ENCODE data around the gene PHF23.

The PHF23 gene

GRCh38 chr17:7195971-7196370, 43.3 kb downstream of the PHF23 start:
- DNase-seq (no peak), ATAC-seq (ENCODE audit: insufficient read depth, low read depth) (no peak)
- Histone ChIP-seq H3K9me3 (ENCODE audit: insufficient read depth, low read length, severe bottlenecking) (no peaks in the 10 kb centered on the region), H4K20me1 (ENCODE audit: insufficient read depth, low read length) (0 out of 2 replicates have a peak, but pooled peaks cover 3% of the 10 kb centered on the region), H3K4me3 (ENCODE audit: low read depth in 1 of 2, low read length in 2 of 2) (no peak overlapping the region), H3K27ac (ENCODE audit: low read length) (no peak overlapping the region), H3K9ac (ENCODE audit: low read depth, low read length) (no peak overlapping the region), H2AFZ (ENCODE audit: low read depth, low read length) (no peak overlapping the region), H3K36me3 (ENCODE audit: insufficient read depth, low read length) (peaks cover 22% of the 10 kb centered on the region), H3K27me3 (ENCODE audit: insufficient read depth, low read length, poor library complexity) (no peaks in the 10 kb centered on the region), H3K4me2 (ENCODE audit: insufficient read depth, low read length) (no peak overlapping the region), H3K4me1 (ENCODE audit: insufficient read depth, low read length) (no peaks in the 10 kb centered on the region), H3K79me2 (ENCODE audit: insufficient read depth, low read length) (no peaks in the 10 kb centered on the region)
- TF ChIP-seq, protein P1, sequence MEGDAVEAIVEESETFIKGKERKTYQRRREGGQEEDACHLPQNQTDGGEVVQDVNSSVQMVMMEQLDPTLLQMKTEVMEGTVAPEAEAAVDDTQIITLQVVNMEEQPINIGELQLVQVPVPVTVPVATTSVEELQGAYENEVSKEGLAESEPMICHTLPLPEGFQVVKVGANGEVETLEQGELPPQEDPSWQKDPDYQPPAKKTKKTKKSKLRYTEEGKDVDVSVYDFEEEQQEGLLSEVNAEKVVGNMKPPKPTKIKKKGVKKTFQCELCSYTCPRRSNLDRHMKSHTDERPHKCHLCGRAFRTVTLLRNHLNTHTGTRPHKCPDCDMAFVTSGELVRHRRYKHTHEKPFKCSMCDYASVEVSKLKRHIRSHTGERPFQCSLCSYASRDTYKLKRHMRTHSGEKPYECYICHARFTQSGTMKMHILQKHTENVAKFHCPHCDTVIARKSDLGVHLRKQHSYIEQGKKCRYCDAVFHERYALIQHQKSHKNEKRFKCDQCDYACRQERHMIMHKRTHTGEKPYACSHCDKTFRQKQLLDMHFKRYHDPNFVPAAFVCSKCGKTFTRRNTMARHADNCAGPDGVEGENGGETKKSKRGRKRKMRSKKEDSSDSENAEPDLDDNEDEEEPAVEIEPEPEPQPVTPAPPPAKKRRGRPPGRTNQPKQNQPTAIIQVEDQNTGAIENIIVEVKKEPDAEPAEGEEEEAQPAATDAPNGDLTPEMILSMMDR (IDR thresholded peaks at IDR 0.05; ENCODE audit: borderline replicate concordance, extremely low read depth, low read length, poor library complexity, severe bottlenecking): no peak
- no peak for TF ChIP-seq EZH2 (IDR thresholded peaks at IDR 0.05; ENCODE audit: borderline replicate concordance, low read depth, low read length, severe bottlenecking)

- Histone ChIP-seq H3K4me3 (ENCODE audit: low read depth in 1 of 2, low read length in 2 of 2) (no peak overlapping the region), H2AFZ (ENCODE audit: low read depth, low read length) (no peak overlapping the region), H3K9ac (ENCODE audit: low read depth, low read length) (no peak overlapping the region), H3K79me2 (ENCODE audit: insufficient read depth, low read length) (no peaks in the 10 kb centered on the region), H3K9me3 (ENCODE audit: insufficient read depth, low read length, severe bottlenecking) (no peaks in the 10 kb centered on the region), H3K4me2 (ENCODE audit: insufficient read depth, low read length) (no peak overlapping the region), H3K27ac (ENCODE audit: low read length) (no peak overlapping the region), H3K27me3 (ENCODE audit: insufficient read depth, low read length, poor library complexity) (no peaks in the 10 kb centered on the region), H4K20me1 (ENCODE audit: insufficient read depth, low read length) (0 out of 2 replicates have a peak, but pooled peaks cover 3% of the 10 kb centered on the region), H3K36me3 (ENCODE audit: insufficient read depth, low read length) (peaks cover 19% of the 10 kb centered on the region), H3K4me1 (ENCODE audit: insufficient read depth, low read length) (no peaks in the 10 kb centered on the region)
- ATAC-seq (ENCODE audit: insufficient read depth, low read depth) (no peak), DNase-seq (no peak)
- no peak for TF ChIP-seq EZH2 (IDR thresholded peaks at IDR 0.05; ENCODE audit: borderline replicate concordance, low read depth, low read length, severe bottlenecking)
Measured at GRCh38 chr17:7192271-7192937, 46.9 kb downstream of the PHF23 start.

GRCh38 chr17:7191571-7192270, 47.5 kb downstream of the PHF23 start:
- Histone ChIP-seq H3K9me3 (ENCODE audit: insufficient read depth, low read length, severe bottlenecking) (no peaks in the 10 kb centered on the region), H3K9ac (ENCODE audit: low read depth, low read length) (no peak overlapping the region), H3K4me3 (ENCODE audit: low read depth in 1 of 2, low read length in 2 of 2) (no peak overlapping the region), H3K4me2 (ENCODE audit: insufficient read depth, low read length) (no peak overlapping the region), H3K36me3 (ENCODE audit: insufficient read depth, low read length) (peaks cover 16% of the 10 kb centered on the region), H4K20me1 (ENCODE audit: insufficient read depth, low read length) (0 out of 2 replicates have a peak, but pooled peaks cover 3% of the 10 kb centered on the region), H3K79me2 (ENCODE audit: insufficient read depth, low read length) (no peaks in the 10 kb centered on the region), H3K4me1 (ENCODE audit: insufficient read depth, low read length) (no peaks in the 10 kb centered on the region), H3K27me3 (ENCODE audit: insufficient read depth, low read length, poor library complexity) (no peaks in the 10 kb centered on the region), H2AFZ (ENCODE audit: low read depth, low read length) (no peak overlapping the region), H3K27ac (ENCODE audit: low read length) (no peak overlapping the region)
- no peak for TF ChIP-seq EZH2 (IDR thresholded peaks at IDR 0.05; ENCODE audit: borderline replicate concordance, low read depth, low read length, severe bottlenecking)
- TF ChIP-seq, protein P1 (IDR thresholded peaks at IDR 0.05; ENCODE audit: borderline replicate concordance, extremely low read depth, low read length, poor library complexity, severe bottlenecking): no peak
- DNase-seq (peak; percentile 66), ATAC-seq (ENCODE audit: insufficient read depth, low read depth) (peak; percentile 87)

DNA sequence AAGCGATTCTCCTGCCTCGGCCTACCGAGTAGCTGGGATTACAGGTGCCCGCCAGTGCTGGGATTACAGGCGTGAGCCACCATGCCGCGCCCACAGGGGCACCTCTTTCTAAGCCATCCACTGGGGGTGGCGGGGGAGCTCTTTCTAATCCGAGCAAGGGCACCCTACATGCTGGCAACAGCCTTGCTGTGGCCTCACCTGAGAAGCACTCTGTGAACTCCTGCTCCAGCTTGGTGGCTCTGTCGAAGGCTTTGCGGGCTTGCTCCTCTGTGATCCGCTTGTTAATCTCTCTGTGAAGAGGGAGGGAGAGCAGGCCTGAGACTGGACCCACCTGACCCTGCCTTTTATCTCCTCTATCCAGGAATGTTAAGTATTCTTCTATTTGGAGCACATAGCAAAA, 48.2 kb downstream of the PHF23 start:
- H3K4me3 ChIP-seq (ENCODE audit: low read depth in 1 of 2, low read length in 2 of 2): no peak overlapping the region
- DNase-seq: no peak
- H4K20me1 ChIP-seq (ENCODE audit: insufficient read depth, low read length): 0 out of 2 replicates have a peak, but pooled peaks cover 3% of the 10 kb centered on the region
- ATAC-seq (ENCODE audit: insufficient read depth, low read depth): no peak
- no peaks in the 10 kb centered on the region for H3K27me3 ChIP-seq (ENCODE audit: insufficient read depth, low read length, poor library complexity)
- no peak overlapping the region for H2AFZ ChIP-seq (ENCODE audit: low read depth, low read length)
- no peak overlapping the region for H3K4me2 ChIP-seq (ENCODE audit: insufficient read depth, low read length)
- no peaks in the 10 kb centered on the region for H3K9me3 ChIP-seq (ENCODE audit: insufficient read depth, low read length, severe bottlenecking)
- H3K79me2 ChIP-seq (ENCODE audit: insufficient read depth, low read length): no peaks in the 10 kb centered on the region
- H3K9ac ChIP-seq (ENCODE audit: low read depth, low read length): no peak overlapping the region
- H3K27ac ChIP-seq (ENCODE audit: low read length): no peak overlapping the region
- peaks cover 9% of the 10 kb centered on the region; the same call in 1 of the 2 replicates for H3K36me3 ChIP-seq (ENCODE audit: insufficient read depth, low read length)
- no peak for TF ChIP-seq EZH2 (IDR thresholded peaks at IDR 0.05; ENCODE audit: borderline replicate concordance, low read depth, low read length, severe bottlenecking)
- TF ChIP-seq, protein P1 (IDR thresholded peaks at IDR 0.05; ENCODE audit: borderline replicate concordance, extremely low read depth, low read length, poor library complexity, severe bottlenecking): no peak
- no peaks in the 10 kb centered on the region for H3K4me1 ChIP-seq (ENCODE audit: insufficient read depth, low read length)

All from DND-41 (cell line).